Amniotic epithelial cell (primary cell): ENCODE data around the gene ATRX.
"Not testable (repeated sequence)": the region's sequence is repeated elsewhere in the genome, so short reads cannot be mapped to it uniquely, and the experiment has no call there.

ENCODE experiments used
- DNase-seq: peaks from one replicate; pipeline ENCODE4 v3.0.0-alpha.2; 2010; ENCODE audit warnings: low read depth

Gene ATRX, protein sequence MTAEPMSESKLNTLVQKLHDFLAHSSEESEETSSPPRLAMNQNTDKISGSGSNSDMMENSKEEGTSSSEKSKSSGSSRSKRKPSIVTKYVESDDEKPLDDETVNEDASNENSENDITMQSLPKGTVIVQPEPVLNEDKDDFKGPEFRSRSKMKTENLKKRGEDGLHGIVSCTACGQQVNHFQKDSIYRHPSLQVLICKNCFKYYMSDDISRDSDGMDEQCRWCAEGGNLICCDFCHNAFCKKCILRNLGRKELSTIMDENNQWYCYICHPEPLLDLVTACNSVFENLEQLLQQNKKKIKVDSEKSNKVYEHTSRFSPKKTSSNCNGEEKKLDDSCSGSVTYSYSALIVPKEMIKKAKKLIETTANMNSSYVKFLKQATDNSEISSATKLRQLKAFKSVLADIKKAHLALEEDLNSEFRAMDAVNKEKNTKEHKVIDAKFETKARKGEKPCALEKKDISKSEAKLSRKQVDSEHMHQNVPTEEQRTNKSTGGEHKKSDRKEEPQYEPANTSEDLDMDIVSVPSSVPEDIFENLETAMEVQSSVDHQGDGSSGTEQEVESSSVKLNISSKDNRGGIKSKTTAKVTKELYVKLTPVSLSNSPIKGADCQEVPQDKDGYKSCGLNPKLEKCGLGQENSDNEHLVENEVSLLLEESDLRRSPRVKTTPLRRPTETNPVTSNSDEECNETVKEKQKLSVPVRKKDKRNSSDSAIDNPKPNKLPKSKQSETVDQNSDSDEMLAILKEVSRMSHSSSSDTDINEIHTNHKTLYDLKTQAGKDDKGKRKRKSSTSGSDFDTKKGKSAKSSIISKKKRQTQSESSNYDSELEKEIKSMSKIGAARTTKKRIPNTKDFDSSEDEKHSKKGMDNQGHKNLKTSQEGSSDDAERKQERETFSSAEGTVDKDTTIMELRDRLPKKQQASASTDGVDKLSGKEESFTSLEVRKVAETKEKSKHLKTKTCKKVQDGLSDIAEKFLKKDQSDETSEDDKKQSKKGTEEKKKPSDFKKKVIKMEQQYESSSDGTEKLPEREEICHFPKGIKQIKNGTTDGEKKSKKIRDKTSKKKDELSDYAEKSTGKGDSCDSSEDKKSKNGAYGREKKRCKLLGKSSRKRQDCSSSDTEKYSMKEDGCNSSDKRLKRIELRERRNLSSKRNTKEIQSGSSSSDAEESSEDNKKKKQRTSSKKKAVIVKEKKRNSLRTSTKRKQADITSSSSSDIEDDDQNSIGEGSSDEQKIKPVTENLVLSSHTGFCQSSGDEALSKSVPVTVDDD (N-terminal part only)

DNA sequence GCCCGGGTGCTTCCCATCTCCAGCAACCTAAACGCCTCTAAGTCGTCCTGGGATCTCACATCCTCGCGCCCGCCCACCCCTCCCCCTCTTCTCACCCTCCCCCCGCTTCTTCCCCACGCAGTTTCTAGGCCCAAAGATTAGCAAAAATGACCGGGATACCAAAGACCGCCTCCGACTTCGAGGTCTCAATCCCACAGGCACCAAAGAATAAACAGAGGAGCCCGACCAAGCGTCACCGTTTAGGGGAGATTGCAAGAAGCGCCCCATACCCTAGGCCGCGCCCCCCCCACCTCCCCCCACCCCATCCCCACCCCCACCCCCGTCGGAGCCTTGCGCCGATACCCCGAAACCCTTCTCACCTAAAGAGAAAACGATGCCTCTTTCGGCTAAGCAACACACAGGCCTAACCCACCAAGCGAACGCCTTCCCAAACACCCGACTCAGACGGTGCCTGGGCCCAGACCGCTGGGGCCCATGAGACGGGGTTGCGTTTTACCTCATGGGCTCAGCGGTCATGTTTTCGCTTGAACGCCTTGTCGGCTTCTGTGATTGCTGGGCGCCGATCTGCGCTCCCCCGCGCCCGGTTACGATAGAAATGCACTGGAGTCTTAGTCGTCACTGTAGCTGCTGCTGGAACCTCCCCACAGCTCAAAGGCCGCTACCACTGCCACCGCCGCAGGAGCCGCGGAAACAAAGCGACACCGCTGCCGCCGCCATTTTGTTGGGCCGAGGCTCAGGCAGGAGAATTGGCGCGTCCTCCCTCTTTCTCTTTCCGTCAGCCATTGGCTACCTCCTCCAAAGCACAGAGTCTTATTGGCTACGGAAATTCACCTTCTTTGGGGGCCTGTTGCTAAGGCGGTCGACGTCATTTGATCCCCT, at the start of gene ATRX:
ATRX (minus strand) TSS at position 731 of the 879 bp plus-strand sequence; CDS start at position 516, 215 bp downstream.
- DNase-seq: peak; percentile 76

DNA sequence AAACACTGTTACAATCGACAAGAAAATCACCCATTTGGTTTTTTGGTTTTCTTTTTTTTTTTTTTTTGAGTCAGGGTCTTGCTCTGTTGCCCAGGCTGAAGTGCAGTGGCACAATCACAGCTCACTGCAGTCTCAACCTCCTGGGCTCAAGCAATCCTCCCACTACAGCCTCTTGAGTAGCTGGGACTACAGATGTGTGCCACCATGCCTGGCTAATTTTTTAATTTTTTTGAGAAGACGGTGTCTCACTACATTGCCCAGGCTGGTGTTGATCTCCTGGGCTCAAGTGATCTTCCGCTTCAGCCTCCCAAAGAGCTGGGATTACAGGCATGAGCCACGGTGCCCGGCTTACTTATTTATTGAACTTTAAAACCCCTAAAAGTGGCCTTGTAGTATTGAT, 45.5 kb upstream of the ATRX start:
- not testable (repeated sequence) for DNase-seq

DNA sequence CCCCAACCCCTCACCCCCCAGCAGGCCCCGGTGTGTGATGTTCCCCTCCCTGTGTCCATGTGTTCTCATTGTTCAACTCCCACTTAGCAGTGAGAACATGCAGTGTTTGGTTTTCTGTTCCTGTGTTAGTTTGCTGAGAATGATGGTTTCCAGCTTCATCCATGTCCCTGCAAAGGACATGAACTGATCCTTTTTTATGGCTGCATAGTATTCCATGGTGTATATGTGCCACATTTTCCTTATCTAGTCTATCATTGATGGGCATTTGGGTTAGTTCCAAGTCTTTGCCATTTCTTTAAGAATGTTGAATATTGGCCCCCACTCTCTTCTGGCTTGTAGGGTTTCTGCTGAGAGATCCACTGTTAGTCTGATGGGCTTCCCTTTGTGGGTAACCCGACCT, 36.0 kb upstream of the ATRX start:
- not testable (repeated sequence) for DNase-seq

DNA sequence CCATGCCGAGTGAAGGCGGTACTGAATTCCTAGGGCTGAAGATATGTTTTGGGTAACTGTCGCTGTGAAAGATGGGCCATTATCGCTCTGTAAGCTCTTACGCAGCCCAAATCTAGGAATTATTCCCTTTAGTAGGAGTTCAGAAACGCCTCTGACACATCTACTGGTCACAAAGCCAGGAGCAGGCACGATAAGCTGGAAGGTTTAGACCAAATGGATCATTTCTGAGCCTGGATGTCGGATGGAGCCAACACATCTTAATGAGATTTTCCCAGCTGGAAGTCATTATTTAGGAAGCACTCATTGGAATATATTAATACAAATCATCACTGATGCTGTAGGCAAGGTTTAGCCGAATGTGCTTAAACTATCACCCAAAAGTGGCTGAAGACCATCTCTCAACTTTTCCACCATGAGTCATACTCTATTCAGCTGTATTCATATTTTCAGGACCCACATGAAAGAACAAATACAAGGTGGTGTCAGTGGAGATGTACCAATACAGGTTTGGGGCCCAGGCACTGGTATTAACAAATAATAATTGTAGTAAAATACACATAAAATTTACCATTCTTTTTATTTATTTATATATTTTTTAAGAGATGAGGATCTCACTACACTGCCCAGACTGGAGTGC, 34.2 kb upstream of the ATRX start:
- no peak for DNase-seq

DNA sequence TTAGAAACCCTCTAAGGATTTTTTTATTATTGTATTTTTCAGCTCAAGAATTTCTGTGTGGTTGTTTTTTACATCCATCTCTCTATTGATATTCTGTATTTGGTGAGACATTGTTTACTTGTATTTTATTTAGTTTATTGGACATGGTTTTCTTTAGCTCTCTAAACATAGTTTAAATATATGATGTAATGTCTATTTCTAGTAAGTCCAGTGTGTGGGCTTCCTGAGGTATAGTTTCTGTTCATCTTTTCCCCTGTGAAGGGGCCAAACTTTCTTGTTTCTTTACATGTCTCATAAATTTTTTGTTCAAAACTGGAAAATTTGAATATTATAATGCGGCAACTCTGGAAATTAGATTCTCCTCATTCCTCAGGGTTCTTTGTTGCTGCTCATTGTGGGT, 28.2 kb upstream of the ATRX start:
- no peak for DNase-seq

DNA sequence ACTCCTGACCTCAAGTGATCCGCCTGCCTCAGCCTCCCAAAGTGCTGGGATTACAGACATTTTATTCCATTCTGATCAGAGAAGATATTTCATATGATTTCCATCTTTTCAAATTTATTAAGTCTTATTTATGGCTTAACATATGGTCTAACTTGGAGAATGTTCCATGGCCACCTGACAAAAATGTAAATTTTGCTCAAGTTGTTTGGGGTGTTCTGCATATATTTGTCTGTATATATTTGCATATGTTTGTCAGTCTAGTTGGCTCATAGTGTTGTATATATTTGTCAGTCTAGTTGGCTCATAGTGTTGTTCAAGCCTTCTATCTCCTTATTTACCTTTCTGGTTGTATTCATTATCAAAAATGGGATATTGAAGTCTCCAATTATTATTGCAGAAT, 16.2 kb upstream of the ATRX start:
- no peak for DNase-seq

DNA sequence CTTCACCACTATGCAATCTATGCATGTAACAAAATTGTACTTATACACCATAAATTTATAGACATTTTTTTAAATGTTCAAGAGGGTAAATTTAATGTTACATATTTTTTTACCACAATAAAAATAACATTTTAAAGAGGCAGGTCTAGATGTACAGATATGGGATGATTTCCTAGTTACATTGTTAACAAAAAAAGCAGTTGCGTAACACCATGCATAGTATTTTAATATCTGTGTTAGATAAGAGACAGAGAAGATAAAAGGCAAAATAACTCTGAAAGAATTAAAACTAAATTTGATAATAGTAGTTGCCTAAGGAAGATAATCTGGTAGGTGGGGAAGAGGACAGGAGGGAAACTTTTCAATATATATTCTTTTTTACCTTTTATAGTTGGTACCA, 9.1 kb upstream of the ATRX start:
- peak; percentile 12 for DNase-seq

DNA sequence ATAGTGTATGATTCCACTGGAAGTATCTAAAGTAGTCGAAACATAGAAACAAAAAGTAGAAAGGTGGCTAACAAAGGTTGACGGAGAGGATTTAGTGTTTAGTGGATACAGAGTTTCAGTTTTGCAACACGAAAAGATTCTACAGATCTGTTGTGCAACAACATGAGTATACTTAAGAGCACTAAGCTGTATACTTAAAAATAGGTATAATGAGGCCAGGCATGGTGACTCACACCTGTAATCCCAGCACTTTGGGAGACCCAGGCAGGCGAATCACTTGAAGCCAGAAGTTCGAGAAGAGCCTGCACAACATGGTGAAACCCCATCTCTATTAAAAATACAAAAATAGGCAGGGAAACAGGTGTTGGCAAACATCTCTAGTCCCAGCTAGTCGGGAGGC, 7.9 kb upstream of the ATRX start:
- DNase-seq: peak; percentile 50

DNA sequence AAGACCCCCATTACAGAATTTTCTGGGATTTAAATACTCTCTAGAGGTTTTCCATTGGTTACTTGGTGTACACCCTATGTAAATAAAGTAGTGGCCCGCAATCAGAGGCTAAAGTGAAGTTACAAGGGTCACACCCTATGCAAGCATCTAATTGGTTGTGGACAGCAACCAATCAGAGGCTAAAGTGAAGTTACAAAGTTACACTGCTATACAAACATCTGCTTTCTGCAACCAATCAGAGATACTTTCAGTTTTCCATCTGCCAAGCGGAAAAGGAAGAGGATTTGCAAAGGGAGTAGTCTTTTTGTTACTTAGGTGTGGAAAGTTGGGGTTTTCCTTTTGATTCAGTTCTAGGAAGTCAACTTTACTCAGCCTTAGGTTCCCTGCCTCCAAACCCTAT, 2.0 kb upstream of the ATRX start:
- DNase-seq: peak; percentile 42

DNA sequence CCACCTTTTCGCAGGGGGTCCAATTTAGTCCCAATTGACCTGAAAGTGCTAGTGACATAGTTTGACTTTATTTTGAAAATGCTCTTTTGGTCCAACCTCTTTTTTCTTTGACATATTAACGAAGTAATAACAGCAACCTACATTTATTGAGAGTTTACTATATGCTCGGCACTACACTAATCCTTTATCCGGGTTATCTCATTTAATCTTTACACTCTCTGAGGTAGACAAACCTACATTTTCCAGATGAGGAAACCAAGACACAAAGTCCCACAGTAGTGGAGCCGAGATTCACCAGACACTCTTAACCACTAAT, 307 bp upstream of the ATRX start:
- no peak for DNase-seq

DNA sequence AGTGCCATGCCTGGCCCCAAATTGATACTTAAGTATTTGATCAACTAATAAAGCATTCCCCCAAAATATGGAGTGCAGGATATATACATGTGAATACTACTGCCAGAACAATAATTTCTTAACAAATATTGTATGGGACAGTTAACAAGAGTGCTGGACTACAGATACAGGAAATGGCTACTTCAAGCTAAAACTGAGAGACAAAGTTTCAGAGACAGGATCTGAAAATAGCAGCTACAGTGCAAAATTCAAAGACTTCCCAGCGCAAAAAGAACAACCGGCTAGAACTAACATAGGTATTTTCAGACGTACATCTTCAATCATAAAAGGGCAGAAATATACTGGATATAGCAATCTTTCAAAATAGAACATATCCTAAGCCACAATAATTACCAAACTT, 6.3 kb downstream of the ATRX start:
- DNase-seq: no peak

DNA sequence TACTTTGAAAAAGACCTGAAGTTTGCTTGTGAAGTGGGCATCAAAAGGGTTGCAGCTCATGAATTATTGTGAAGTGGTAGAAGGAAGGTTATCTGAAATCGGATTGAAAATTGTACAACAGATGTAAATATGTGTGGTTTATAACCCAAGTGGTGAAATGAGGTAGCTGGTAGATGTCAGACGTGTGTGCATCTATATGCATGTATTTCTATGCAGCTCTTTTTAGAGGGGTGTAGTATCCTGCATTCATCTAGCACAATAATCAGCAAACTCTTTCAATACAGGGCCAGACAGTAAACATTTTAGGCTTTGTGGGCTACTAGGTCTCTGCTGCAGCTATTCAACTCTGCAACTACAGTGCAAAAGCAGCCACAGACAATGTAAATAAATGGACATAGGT, 9.4 kb downstream of the ATRX start:
- DNase-seq: peak; percentile 4

DNA sequence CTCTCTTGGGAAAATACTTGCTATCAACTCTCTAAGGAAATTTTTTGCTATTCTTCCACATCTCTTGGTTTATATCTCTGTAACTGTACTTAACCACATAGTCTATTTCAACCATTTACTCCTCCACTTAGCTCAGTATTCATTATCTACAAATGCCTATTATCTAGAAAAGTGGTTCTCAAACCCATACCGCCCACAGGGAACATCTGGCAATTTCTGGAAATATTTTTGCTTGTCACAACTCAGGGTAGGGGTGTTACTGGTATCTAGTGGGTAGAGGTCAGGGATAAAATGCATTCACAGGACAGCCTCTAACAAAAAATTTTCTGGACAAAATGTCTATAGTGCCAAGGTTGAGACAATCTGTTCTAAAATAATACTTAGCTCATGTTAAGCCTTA, 14.4 kb downstream of the ATRX start:
- DNase-seq: peak; percentile 58

DNA sequence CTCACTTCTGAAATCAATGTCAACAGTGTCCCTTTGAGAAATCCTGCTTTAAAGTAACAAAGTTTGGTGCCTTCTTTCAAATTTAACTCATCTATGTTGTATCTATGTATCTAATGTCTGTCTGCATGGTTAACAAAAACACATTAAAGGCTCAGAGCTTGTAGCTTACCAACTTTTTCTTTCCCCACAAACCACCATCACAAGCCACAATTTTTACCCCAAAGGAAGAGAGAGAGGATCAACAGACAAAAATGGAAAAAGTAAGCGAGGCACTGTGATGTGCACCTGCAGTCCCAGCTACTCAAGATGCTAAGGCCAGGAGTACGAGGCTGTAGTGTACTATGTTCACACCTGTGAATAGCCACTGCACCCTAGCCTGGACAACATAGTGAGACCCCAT, 17.2 kb downstream of the ATRX start:
- no peak for DNase-seq

DNA sequence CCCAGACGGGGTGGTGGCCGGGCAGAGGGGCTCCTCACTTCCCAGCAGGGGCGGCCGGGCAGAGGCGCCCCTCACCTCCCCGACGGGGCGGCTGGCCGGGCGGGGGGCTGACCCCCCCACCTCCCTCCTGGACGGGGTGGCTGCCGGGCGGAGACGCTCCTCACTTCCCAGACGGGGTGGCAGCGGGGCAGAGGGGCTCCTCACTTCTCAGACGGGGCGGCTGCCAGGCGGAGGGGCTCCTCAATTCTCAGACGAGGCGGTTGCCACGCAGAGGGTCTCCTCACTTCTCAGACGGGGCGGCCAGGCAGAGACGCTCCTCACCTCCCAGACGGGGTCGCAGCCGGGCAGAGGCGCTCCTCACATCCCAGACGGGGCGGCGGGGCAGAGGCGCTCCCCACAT, 19.8 kb downstream of the ATRX start:
- DNase-seq: not testable (repeated sequence)

DNA sequence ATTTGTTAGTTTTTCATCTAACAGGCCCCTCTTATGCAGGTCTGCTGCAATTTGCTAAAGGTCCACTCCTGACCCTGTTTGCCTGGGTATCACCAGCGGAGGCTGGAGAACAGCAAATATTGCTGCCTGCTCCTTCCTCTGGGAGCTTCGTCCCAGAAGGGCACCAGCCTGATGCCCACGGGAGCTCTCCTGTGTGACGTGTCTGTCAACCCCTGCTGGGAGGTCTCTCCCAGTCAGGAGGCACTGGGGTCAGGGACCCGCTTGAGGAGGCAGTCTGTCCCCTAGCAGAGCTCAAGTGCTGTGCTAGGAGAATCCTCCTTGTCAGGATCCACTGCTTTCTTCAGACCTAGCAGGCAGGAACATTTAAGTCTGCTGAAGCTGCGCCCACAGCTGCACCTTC, 30.5 kb downstream of the ATRX start:
- DNase-seq: no peak

DNA sequence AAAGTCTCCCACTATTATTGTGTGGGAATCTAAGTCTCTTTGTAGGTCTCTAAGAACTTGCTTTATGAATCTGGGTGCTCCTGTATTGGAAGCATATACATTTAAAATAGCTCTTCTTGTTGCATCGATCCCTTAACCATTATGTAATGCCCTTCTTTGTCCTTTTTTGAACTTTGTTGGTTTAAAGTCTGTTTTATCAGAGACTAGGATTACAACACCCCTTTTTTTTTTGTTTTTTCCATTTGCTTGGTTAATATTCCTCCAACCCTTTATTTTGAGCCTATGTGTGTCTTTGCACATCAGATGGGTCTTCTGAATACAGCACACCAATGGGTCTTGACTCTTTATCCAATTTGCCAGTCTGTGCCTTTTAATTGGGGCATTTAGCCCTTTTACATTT, 32.1 kb downstream of the ATRX start:
- not testable (repeated sequence) for DNase-seq

DNA sequence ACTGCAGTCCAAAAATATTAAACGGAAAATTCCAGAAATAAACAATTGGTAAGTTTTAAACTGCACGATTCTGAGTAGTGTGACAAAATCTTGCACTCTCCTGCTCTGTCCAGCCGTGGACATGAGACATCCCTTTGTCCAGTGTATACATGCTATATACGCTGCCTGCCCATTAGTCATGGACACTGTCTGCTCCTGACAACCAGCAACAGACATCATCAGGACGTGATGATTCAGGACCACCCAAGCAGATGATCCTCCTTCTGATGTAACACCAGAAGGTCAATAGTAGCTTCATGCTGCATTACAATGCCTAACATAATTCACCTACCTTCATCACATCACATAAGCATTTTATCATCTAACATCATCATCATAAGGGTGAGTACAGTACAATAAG, 36.3 kb downstream of the ATRX start:
- DNase-seq: peak; percentile 47

DNA sequence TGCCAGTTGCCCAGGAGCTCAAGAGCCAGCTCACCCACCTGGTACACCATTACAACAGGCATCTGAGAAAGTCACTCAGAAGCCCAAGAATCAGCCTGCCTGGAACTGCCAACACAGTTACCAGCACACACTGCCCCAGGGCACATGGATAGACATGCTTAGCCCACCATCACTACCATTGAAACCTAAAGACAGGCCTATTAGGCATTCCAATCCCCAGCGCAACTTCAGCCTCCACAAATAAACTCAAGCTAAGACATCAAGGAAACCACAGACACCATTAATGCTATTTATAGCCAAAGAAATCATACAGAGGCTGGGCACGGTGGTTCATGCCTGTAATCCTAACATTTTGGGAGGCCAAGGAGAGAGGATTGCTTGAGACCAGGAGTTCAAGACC, 42.3 kb downstream of the ATRX start:
- DNase-seq: no peak

DNA sequence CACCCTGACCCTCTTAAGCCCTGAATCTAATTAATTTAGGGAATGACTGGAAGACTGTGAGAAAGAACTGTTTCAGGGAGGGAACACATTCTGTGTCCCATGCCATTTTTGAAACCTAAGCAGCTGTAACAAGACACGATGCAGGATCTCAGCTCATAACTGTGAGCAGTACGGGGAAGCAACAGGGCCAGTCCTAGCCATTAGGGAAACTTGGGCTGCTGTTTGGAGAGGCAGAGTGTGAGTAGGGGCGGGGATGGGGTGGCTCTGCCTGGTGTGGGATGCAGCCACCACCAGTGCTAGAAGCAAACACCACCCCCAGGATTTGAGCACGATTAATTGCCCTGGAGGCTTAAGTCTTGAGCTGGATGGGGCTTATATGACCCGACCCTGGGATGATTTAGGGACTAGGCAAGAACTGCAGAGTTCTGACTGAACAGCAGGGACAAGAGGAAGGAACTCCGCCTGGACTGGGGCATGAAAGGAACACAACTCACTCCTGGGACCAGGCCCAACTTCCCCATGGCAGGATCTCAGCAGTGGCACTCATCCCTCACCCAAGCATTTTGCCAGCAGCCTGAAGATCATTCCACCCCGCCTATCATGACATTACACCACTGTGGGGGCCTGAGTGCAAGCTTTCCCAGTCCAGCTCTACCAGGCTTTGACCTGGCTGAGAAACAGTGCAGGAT, 43.1 kb downstream of the ATRX start:
- no peak for DNase-seq
